ENCODE data around the gene RPL7L1.

- TF ChIP-seq CTCF (IDR thresholded peaks at IDR 0.05; ENCODE audit: borderline replicate concordance, extremely low read depth, low read length, poor library complexity, severe bottlenecking): no peak
- no peak for TF ChIP-seq EZH2 (IDR thresholded peaks at IDR 0.05; ENCODE audit: borderline replicate concordance, low read depth, low read length, severe bottlenecking)
Observed at GRCh38 chr6:42831237-42831636, 48.2 kb upstream of the RPL7L1 start.
